ENCODE data around the gene SASH1. TPM values are rescaled to one million over a fixed set of nuclear protein-coding genes. Genes with fewer than 3 reads are reported as not detected.
A peak's percentile ranks its signal among the peaks of the same experiment; 100 is the strongest.

SASH1 gene
- total RNA-seq, 1 donor, result 71.7 TPM

DNA sequence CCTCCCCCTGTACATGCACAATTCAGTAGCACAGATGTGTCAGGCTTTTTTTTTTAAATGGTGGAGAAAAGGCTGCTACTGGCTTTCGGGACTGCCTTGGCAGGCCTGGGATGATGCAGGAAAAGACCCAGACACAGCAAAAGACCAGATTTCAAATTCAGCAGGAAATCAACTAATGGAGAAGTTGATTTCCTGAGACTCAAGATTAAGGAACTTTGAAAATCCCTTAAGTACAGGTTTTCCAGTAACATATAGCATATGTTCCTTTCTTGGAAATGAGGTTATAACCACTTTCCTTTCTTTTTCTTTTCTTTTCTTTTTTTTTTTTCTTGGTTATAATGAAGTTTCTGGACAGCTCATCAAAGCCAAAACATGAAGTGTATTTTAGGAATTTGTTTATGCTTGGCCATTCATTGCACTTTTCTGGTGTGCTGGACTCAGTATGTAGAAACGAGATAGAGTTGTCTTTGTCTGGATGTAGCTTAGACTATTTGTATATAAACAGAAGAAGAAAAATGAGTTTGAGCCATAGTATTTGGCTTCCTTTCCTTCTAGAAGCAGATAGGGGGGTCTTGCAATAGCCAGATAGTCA, 119.4 kb downstream of the SASH1 start:
- no peak overlapping the region for H3K4me3 ChIP-seq (ENCODE audit: insufficient read depth, low read length)
- H3K36me3 ChIP-seq (ENCODE audit: insufficient read depth, low read length), result no peaks in the 10 kb centered on the region
- H3K79me2 ChIP-seq (ENCODE audit: insufficient read depth, low read length), result no peaks in the 10 kb centered on the region
- TF ChIP-seq CTCF (IDR thresholded peaks at IDR 0.05; ENCODE audit: extremely low read depth, low read depth, low read length), result no peak
- H3K9me3 ChIP-seq (ENCODE audit: low read depth, low read length), result no peaks in the 10 kb centered on the region
- H2AFZ ChIP-seq (ENCODE audit: low read length), result no peak overlapping the region
- no peaks in the 10 kb centered on the region for H3K27me3 ChIP-seq (ENCODE audit: insufficient read depth, low read length)
- H3K4me2 ChIP-seq (ENCODE audit: insufficient read depth, low read length), result peak overlapping the region; percentile 14
- H3K4me1 ChIP-seq (ENCODE audit: insufficient read depth, low read length), result peaks cover 20% of the 10 kb centered on the region
- DNase-seq (ENCODE audit: insufficient read length, low spot score, missing footprints), result no peak
- H3K27ac ChIP-seq (ENCODE audit: low read depth, low read length), result no peak overlapping the region
- no peaks in the 10 kb centered on the region for H4K20me1 ChIP-seq (ENCODE audit: insufficient read depth, low read length)

GRCh38 chr6:148463671-148464070, 121.0 kb downstream of the SASH1 start:
- Histone ChIP-seq H3K4me3 (ENCODE audit: insufficient read depth, low read length) (no peak overlapping the region), H2AFZ (ENCODE audit: low read length) (no peak overlapping the region), H3K4me1 (ENCODE audit: insufficient read depth, low read length) (peaks cover 24% of the 10 kb centered on the region), H3K9me3 (ENCODE audit: low read depth, low read length) (no peaks in the 10 kb centered on the region), H3K36me3 (ENCODE audit: insufficient read depth, low read length) (no peaks in the 10 kb centered on the region), H3K79me2 (ENCODE audit: insufficient read depth, low read length) (no peaks in the 10 kb centered on the region), H3K27ac (ENCODE audit: low read depth, low read length) (no peak overlapping the region), H3K4me2 (ENCODE audit: insufficient read depth, low read length) (no peak overlapping the region), H3K27me3 (ENCODE audit: insufficient read depth, low read length) (no peaks in the 10 kb centered on the region), H4K20me1 (ENCODE audit: insufficient read depth, low read length) (no peaks in the 10 kb centered on the region)
- DNase-seq (ENCODE audit: insufficient read length, low spot score, missing footprints), result no peak
- no peak for TF ChIP-seq CTCF (IDR thresholded peaks at IDR 0.05; ENCODE audit: extremely low read depth, low read depth, low read length)

GRCh38 chr6:148464319-148465010, 121.8 kb downstream of the SASH1 start:
- peaks cover 24% of the 10 kb centered on the region for H3K4me1 ChIP-seq (ENCODE audit: insufficient read depth, low read length)
- DNase-seq (ENCODE audit: insufficient read length, low spot score, missing footprints), result peak; percentile 58

More at GRCh38 chr6:148464319-148465010, 121.8 kb downstream of the SASH1 start:
- Histone ChIP-seq H3K36me3 (ENCODE audit: insufficient read depth, low read length) (no peaks in the 10 kb centered on the region), H2AFZ (ENCODE audit: low read length) (no peak overlapping the region), H3K9me3 (ENCODE audit: low read depth, low read length) (no peaks in the 10 kb centered on the region), H3K27me3 (ENCODE audit: insufficient read depth, low read length) (no peaks in the 10 kb centered on the region), H3K79me2 (ENCODE audit: insufficient read depth, low read length) (no peaks in the 10 kb centered on the region), H3K4me3 (ENCODE audit: insufficient read depth, low read length) (no peak overlapping the region), H3K27ac (ENCODE audit: low read depth, low read length) (peak overlapping the region; percentile 42), H4K20me1 (ENCODE audit: insufficient read depth, low read length) (no peaks in the 10 kb centered on the region), H3K4me2 (ENCODE audit: insufficient read depth, low read length) (no peak overlapping the region)
- TF ChIP-seq CTCF (IDR thresholded peaks at IDR 0.05; ENCODE audit: extremely low read depth, low read depth, low read length), result peak; percentile 97

Measured in osteoblast (primary cell).